Activated CD8-positive, alpha-beta memory T cell treated with anti-CD3 and anti-CD28 coated beads, Interleukin-2, amount 10 ng/mL, durations not matched to agents 7 days and 5 days (primary cell): ENCODE results near the gene KIF3B. TPM values are rescaled to one million over a fixed set of nuclear protein-coding genes. Genes with fewer than 3 reads are reported as not detected.
"Not testable (repeated sequence)": the region's sequence is repeated elsewhere in the genome, so short reads cannot be mapped to it uniquely, and the experiment has no call there.

ENCODE experiments used
- ATAC-seq: fragments of 150-1000 bp; cut with Tn5 transposase; one replicate; pipeline ENCODE4 v1.10.0; 2021; ENCODE audit warnings: moderate library complexity
- CTCF ChIA-PET: fragments of 350-600 bp; sonication (Branson Sonifier 250); formaldehyde crosslinking; loops from one replicate; lab custom pipeline; 2021; ENCODE audit warnings: antibody characterized with exemption; lab: Charles Lee
- DNase-seq: peaks from one replicate; pipeline ENCODE4 v3.0.0-alpha.2; 2020
- H3K27ac Mint-ChIP-seq: one replicate; pipeline ENCODE4 v1.8.0; 2021; ENCODE audit warnings: mild to moderate bottlenecking, mixed read lengths
- H3K27me3 Mint-ChIP-seq: one replicate; pipeline ENCODE4 v1.8.0; 2021; ENCODE audit warnings: mixed read lengths
- H3K36me3 Mint-ChIP-seq: one replicate; pipeline ENCODE4 v1.8.0; 2021; ENCODE audit warnings: mild to moderate bottlenecking, mixed read lengths
- H3K4me1 Mint-ChIP-seq: one replicate; pipeline ENCODE4 v1.8.0; 2021; ENCODE audit warnings: mixed read lengths
- H3K4me3 Mint-ChIP-seq: one replicate; pipeline ENCODE4 v1.8.0; 2021; ENCODE audit warnings: mild to moderate bottlenecking, moderate library complexity, mixed read lengths
- H3K9me3 Mint-ChIP-seq: one replicate; pipeline ENCODE4 v1.8.0; 2022; ENCODE audit warnings: low read depth, mixed read lengths
- total RNA-seq, 2 experiments: library from RNA; stranded (reverse); gene quantifications; one replicate each; pipeline ENCODE4 v1.2.3, GENCODE V29; 2021

KIF3B gene
- total RNA-seq, 2 experiments from 2014 or later, result 19.9 to 26.0 TPM

GRCh38 chr20:32380745-32381144 lies 103.3 kb downstream of the KIF3B start:
- H3K9me3 Mint-ChIP-seq, result no peaks in the 10 kb centered on the region
- H3K4me3 Mint-ChIP-seq, result no peak overlapping the region
- DNase-seq (no peak), ATAC-seq (no peak)
- CTCF ChIA-PET, result no interaction called here
- H3K4me1 Mint-ChIP-seq, result peaks cover 23% of the 10 kb centered on the region
- peaks cover 29% of the 10 kb centered on the region for H3K36me3 Mint-ChIP-seq
- no peaks in the 10 kb centered on the region for H3K27me3 Mint-ChIP-seq
- no peak overlapping the region for H3K27ac Mint-ChIP-seq

- CTCF ChIA-PET, result no interaction called here
- Mint-ChIP-seq H3K27ac (no peak overlapping the region), H3K27me3 (no peaks in the 10 kb centered on the region), H3K9me3 (no peaks in the 10 kb centered on the region), H3K4me1 (peaks cover 37% of the 10 kb centered on the region), H3K36me3 (peaks cover 32% of the 10 kb centered on the region), H3K4me3 (no peak overlapping the region)
- ATAC-seq (no peak), DNase-seq (no peak)
Measured at GRCh38 chr20:32382102-32382950, 104.9 kb downstream of the KIF3B start.

DNA sequence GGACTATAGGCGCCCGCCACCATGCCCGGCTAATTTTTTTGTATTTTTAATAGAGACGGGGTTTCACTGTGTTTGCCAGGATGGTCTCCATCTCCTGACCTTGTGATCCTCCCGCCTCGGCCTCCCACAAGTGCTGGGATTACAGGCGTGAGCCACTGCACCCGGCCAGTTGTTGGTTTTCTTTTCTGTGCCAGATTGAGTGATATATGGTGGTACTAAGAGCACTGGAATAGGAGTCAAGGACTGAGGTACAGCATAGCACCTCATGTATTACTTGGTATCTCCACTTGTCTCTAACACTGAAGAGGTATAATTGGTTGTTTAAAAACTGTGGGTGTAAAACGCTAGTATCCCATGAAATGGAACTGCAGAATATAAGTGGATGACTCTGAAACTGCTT lies 106.0 kb downstream of the KIF3B start:
- ATAC-seq, result not testable (repeated sequence)

More for the DNA sequence above, 106.0 kb downstream of the KIF3B start:
- CTCF ChIA-PET, H3K27me3 Mint-ChIP-seq, H3K9me3 Mint-ChIP-seq, H3K4me3 Mint-ChIP-seq, DNase-seq: not testable (repeated sequence)
- Mint-ChIP-seq H3K27ac (peak overlapping the region; percentile 54), H3K4me1 (peaks cover 43% of the 10 kb centered on the region), H3K36me3 (peaks cover 23% of the 10 kb centered on the region)

Other genes starting within 250 kb of the KIF3B start
- gene HCK, start 225.4 kb upstream of the KIF3B start, total RNA-seq, result not detected
- gene TM9SF4, start 167.9 kb upstream of the KIF3B start, total RNA-seq, result 10 to 100 TPM; 35.7 to 39.1 TPM
- gene PLAGL2, start 69.9 kb upstream of the KIF3B start, total RNA-seq, result 10 to 100 TPM; 26.3 to 41.4 TPM
- 10 to 100 TPM; 31.1 to 34.0 TPM for gene POFUT1, start 69.8 kb upstream of the KIF3B start, total RNA-seq
- 100 to 1,000 TPM; 134 to 135 TPM for gene ASXL1, start 80.7 kb downstream of the KIF3B start, total RNA-seq